ENCODE results near the gene SRRM4.
A peak's percentile ranks its signal among the peaks of the same experiment; 100 is the strongest.
"Not testable (repeated sequence)": the region's sequence is repeated elsewhere in the genome, so short reads cannot be mapped to it uniquely, and the experiment has no call there.

Gene SRRM4

GRCh38 chr12:119008691-119009221, 27.4 kb downstream of the SRRM4 start:
- DNase-seq (ENCODE audit: low spot score) = no peak

GRCh38 chr12:119011231-119011630, 29.9 kb downstream of the SRRM4 start:
- DNase-seq (ENCODE audit: low spot score) = no peak

- DNase-seq (ENCODE audit: low spot score) = no peak
Measured at GRCh38 chr12:119012179-119012578, 30.8 kb downstream of the SRRM4 start.

GRCh38 chr12:119013023-119013422, 31.7 kb downstream of the SRRM4 start:
- DNase-seq (ENCODE audit: low spot score) = no peak

- DNase-seq (ENCODE audit: low spot score) = no peak
Measured at GRCh38 chr12:119014368-119014767, 33.0 kb downstream of the SRRM4 start.

GRCh38 chr12:119016715-119017114, 35.4 kb downstream of the SRRM4 start:
- no peak for DNase-seq (ENCODE audit: low spot score)

GRCh38 chr12:119019166-119019565, 37.8 kb downstream of the SRRM4 start:
- DNase-seq (ENCODE audit: low spot score) = no peak

- no peak for DNase-seq (ENCODE audit: low spot score)
Measured at GRCh38 chr12:119020406-119021360, 39.3 kb downstream of the SRRM4 start.

- no peak for DNase-seq (ENCODE audit: low spot score)
Measured at GRCh38 chr12:119024356-119024755, 43.0 kb downstream of the SRRM4 start.

GRCh38 chr12:119025786-119026185, 44.4 kb downstream of the SRRM4 start:
- no peak for DNase-seq (ENCODE audit: low spot score)

- DNase-seq (ENCODE audit: low spot score) = not testable (repeated sequence)
Measured at GRCh38 chr12:119033332-119033731, 52.0 kb downstream of the SRRM4 start.

- peak; percentile 6 for DNase-seq (ENCODE audit: low spot score)
Measured at GRCh38 chr12:119036878-119037825, 55.8 kb downstream of the SRRM4 start.

GRCh38 chr12:119044094-119044493, 62.8 kb downstream of the SRRM4 start:
- DNase-seq (ENCODE audit: low spot score) = no peak

GRCh38 chr12:119047641-119048040, 66.3 kb downstream of the SRRM4 start:
- DNase-seq (ENCODE audit: low spot score) = no peak

GRCh38 chr12:119050663-119051062, 69.3 kb downstream of the SRRM4 start:
- DNase-seq (ENCODE audit: low spot score) = no peak

GRCh38 chr12:119051474-119051873, 70.1 kb downstream of the SRRM4 start:
- DNase-seq (ENCODE audit: low spot score) = no peak

GRCh38 chr12:119052001-119052400, 70.7 kb downstream of the SRRM4 start:
- DNase-seq (ENCODE audit: low spot score) = no peak

- no peak for DNase-seq (ENCODE audit: low spot score)
Measured at GRCh38 chr12:119055977-119056376, 74.6 kb downstream of the SRRM4 start.

GRCh38 chr12:119060847-119061796, 79.8 kb downstream of the SRRM4 start:
- DNase-seq (ENCODE audit: low spot score) = peak; percentile 64

GRCh38 chr12:119068129-119068856, 87.0 kb downstream of the SRRM4 start:
- DNase-seq (ENCODE audit: low spot score) = no peak
